ENCODE data around the gene SSTR5.

Gene SSTR5

GRCh38 chr16:1107731-1108130, 35.2 kb downstream of the SSTR5 start:
- DNase-seq, result no peak

- no peak for DNase-seq
Measured at GRCh38 chr16:1108299-1109252, 36.0 kb downstream of the SSTR5 start.

- DNase-seq, result no peak
Measured at GRCh38 chr16:1109648-1110047, 37.1 kb downstream of the SSTR5 start.

GRCh38 chr16:1112506-1113184, 40.1 kb downstream of the SSTR5 start:
- DNase-seq, result no peak

- no peak for DNase-seq
Measured at GRCh38 chr16:1113489-1113888, 40.9 kb downstream of the SSTR5 start.

- DNase-seq, result no peak
Measured at GRCh38 chr16:1113889-1114526, 41.5 kb downstream of the SSTR5 start.

GRCh38 chr16:1116693-1117077, 44.1 kb downstream of the SSTR5 start:
- no peak for DNase-seq

GRCh38 chr16:1117176-1117900, 44.8 kb downstream of the SSTR5 start:
- no peak for DNase-seq

- no peak for DNase-seq
Measured at GRCh38 chr16:1117926-1118325, 45.4 kb downstream of the SSTR5 start.

- DNase-seq, result no peak
Measured at GRCh38 chr16:1119129-1119528, 46.6 kb downstream of the SSTR5 start.

- DNase-seq, result no peak
Measured at GRCh38 chr16:1119766-1120576, 47.4 kb downstream of the SSTR5 start.

- DNase-seq, result no peak
Measured at GRCh38 chr16:1120577-1120941, 48.0 kb downstream of the SSTR5 start.

GRCh38 chr16:1121009-1121408, 48.5 kb downstream of the SSTR5 start:
- DNase-seq, result no peak

GRCh38 chr16:1121601-1122397, 49.3 kb downstream of the SSTR5 start:
- no peak for DNase-seq

- no peak for DNase-seq
Measured at GRCh38 chr16:1122398-1122765, 49.8 kb downstream of the SSTR5 start.

GRCh38 chr16:1123525-1124230, 51.1 kb downstream of the SSTR5 start:
- DNase-seq, result no peak

GRCh38 chr16:1124291-1124690, 51.7 kb downstream of the SSTR5 start:
- DNase-seq, result no peak

GRCh38 chr16:1124795-1125194, 52.2 kb downstream of the SSTR5 start:
- DNase-seq, result no peak

GRCh38 chr16:1125471-1125870, 52.9 kb downstream of the SSTR5 start:
- DNase-seq, result peak; percentile 14

GRCh38 chr16:1126044-1126443, 53.5 kb downstream of the SSTR5 start:
- no peak for DNase-seq

GRCh38 chr16:1126586-1126985, 54.0 kb downstream of the SSTR5 start:
- DNase-seq, result no peak

All from activated CD4-positive, alpha-beta T cell treated with anti-CD3 and anti-CD28 coated beads, Interleukin-2, amount 50 U/mL, for 16 hours (primary cell).